GM18868 (cell line): ENCODE measurements around the gene PIH1D1.

Experiments used
- ATAC-seq: cut with Tn5 transposase; IDR thresholded peaks from one replicate; pipeline ENCODE4 v1.9.1; 2021; ENCODE audit warnings: mild to moderate bottlenecking, moderate library complexity; ENCODE audit not compliant: unreplicated experiment

PIH1D1 gene

GRCh38 chr19:49421039-49421877 lies 30.4 kb downstream of the PIH1D1 start:
- ATAC-seq, result no peak

GRCh38 chr19:49420227-49420626 lies 31.4 kb downstream of the PIH1D1 start:
- ATAC-seq, result no peak

- ATAC-seq, result no peak
These were observed 32.4 kb downstream of the PIH1D1 start for GRCh38 chr19:49419173-49419572.

GRCh38 chr19:49418511-49418910 lies 33.1 kb downstream of the PIH1D1 start:
- ATAC-seq, result no peak

- ATAC-seq, result no peak
These were observed 34.5 kb downstream of the PIH1D1 start for GRCh38 chr19:49417088-49417487.

- ATAC-seq, result no peak
These were observed 35.8 kb downstream of the PIH1D1 start for GRCh38 chr19:49415810-49416200.

GRCh38 chr19:49415102-49415809 lies 36.4 kb downstream of the PIH1D1 start:
- peak; percentile 39 for ATAC-seq

- ATAC-seq, result no peak
These were observed 37.4 kb downstream of the PIH1D1 start for GRCh38 chr19:49414256-49414655.

GRCh38 chr19:49413348-49413747 lies 38.3 kb downstream of the PIH1D1 start:
- ATAC-seq, result no peak

- ATAC-seq, result no peak
These were observed 39.8 kb downstream of the PIH1D1 start for GRCh38 chr19:49411681-49412326.

- ATAC-seq, result no peak
These were observed 42.1 kb downstream of the PIH1D1 start for GRCh38 chr19:49409441-49410029.

GRCh38 chr19:49408816-49409440 lies 42.7 kb downstream of the PIH1D1 start:
- ATAC-seq, result no peak

GRCh38 chr19:49407482-49408015 lies 44.1 kb downstream of the PIH1D1 start:
- ATAC-seq, result no peak

GRCh38 chr19:49407079-49407478 lies 44.5 kb downstream of the PIH1D1 start:
- no peak for ATAC-seq

- ATAC-seq, result no peak
These were observed 48.0 kb downstream of the PIH1D1 start for GRCh38 chr19:49403404-49404187.

GRCh38 chr19:49400029-49400428 lies 51.6 kb downstream of the PIH1D1 start:
- ATAC-seq, result no peak

GRCh38 chr19:49398931-49399330 lies 52.7 kb downstream of the PIH1D1 start:
- no peak for ATAC-seq

- ATAC-seq, result no peak
These were observed 53.5 kb downstream of the PIH1D1 start for GRCh38 chr19:49398001-49398615.

- no peak for ATAC-seq
These were observed 54.7 kb downstream of the PIH1D1 start for GRCh38 chr19:49396738-49397505.
